ENCODE results near the gene KRT75. TPM values are rescaled to one million over a fixed set of nuclear protein-coding genes. Genes with fewer than 3 reads are reported as not detected.
A peak's percentile ranks its signal among the peaks of the same experiment; 100 is the strongest.

KRT75 gene
- total and polyA plus RNA-seq, 9 donors = not detected

DNA sequence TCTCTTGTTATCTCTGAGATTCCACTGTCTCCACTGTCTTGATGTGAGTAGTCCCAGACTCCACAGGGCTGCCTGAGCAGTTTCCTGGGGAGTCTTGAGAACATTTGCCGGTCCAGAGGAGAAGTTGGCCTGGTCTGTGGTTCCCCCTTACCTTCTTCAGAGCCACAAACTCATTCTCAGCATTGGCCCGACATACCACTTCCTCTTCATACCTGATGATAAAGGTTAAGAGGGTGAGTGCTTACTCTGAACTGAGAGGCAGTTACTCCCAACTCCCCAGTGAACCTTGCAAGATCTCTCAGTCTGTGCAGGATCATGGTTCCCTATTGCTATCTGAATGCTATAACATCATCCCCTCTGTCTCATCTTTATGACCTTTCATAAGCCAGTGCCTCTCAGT is 51.3 kb downstream of the KRT75 start:
- Histone ChIP-seq H3K4me3 (ENCODE audit: low read length) (no peak overlapping the region), H3K9me3 (replicated peaks; ENCODE audit: control insufficient read depth, low read depth, low read length) (no peaks in the 10 kb centered on the region), H3K36me3 (ENCODE audit: control insufficient read depth, insufficient read depth, low read length) (no peaks in the 10 kb centered on the region), H3K4me1 (ENCODE audit: control insufficient read depth, insufficient read depth, low read length) (peaks cover 3% of the 10 kb centered on the region), H3K27me3 (ENCODE audit: control insufficient read depth, insufficient read depth, low read length) (peaks cover 5% of the 10 kb centered on the region), H3K27ac (ENCODE audit: low read length) (no peak overlapping the region)
- DNase-seq = no peak
- WGBS (ENCODE audit: insufficient coverage) = no CpG with 5 or more reads among the region's 2 CpGs

DNA sequence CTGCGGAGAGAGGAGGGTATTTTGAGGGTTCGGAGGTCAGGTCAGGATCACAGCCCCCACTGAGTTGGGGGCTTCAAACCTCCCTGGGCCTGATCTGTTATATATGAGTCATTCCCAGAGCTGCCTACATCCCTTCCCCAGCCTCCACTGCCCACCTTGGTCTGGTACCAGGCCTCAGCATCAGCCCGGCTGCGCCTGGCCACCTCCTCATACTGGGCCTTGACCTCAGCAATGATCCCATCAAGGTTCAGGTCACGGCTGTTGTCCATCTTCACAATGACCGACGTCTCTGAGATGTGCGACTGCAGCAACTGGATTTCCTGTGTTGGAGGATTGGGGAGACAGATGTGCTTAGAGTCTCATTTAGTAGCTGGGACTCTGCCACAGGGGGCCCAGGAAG is 53.0 kb downstream of the KRT75 start:
- DNase-seq = no peak
- Histone ChIP-seq H3K9me3 (replicated peaks; ENCODE audit: control insufficient read depth, low read depth, low read length) (no peaks in the 10 kb centered on the region), H3K36me3 (ENCODE audit: control insufficient read depth, insufficient read depth, low read length) (no peaks in the 10 kb centered on the region), H3K27me3 (ENCODE audit: control insufficient read depth, insufficient read depth, low read length) (peaks cover 5% of the 10 kb centered on the region), H3K27ac (ENCODE audit: low read length) (no peak overlapping the region), H3K4me3 (ENCODE audit: low read length) (no peak overlapping the region), H3K4me1 (ENCODE audit: control insufficient read depth, insufficient read depth, low read length) (peaks cover 3% of the 10 kb centered on the region)
- 93% methylated on average over 5 of the region's 8 CpGs for WGBS (ENCODE audit: insufficient coverage)

DNA sequence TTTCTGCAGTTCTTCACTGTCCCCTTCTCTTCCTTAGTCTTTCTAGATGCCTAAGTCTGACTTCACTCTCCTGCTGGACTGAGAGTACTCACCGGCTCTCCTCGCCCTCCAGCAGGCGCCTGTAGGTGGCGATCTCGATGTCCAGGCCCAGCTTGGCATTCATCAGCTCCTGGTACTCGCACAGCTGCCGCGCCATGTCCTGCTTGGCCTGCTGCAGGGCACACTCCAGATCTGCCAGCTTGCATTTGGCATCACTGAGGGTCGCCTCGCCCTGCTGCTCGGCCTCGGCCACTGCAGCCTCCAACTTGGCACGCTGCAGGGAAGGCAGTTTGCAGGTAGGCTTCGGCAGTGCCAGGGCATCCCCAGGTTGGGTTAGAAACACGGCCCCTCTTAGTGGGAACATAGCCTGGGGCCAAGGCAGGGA is 53.9 kb downstream of the KRT75 start:
- H3K4me1 ChIP-seq (ENCODE audit: control insufficient read depth, insufficient read depth, low read length) = peaks cover 3% of the 10 kb centered on the region
- peaks cover 4% of the 10 kb centered on the region for H3K27me3 ChIP-seq (ENCODE audit: control insufficient read depth, insufficient read depth, low read length)
- H3K36me3 ChIP-seq (ENCODE audit: control insufficient read depth, insufficient read depth, low read length) = no peaks in the 10 kb centered on the region
- 46% methylated on average over 15 of the region's 15 CpGs for WGBS (ENCODE audit: insufficient coverage)
- peak; percentile 33 for DNase-seq
- no peak overlapping the region for H3K4me3 ChIP-seq (ENCODE audit: low read length)
- H3K9me3 ChIP-seq (replicated peaks; ENCODE audit: control insufficient read depth, low read depth, low read length) = no peaks in the 10 kb centered on the region
- H3K27ac ChIP-seq (ENCODE audit: low read length) = no peak overlapping the region

DNA sequence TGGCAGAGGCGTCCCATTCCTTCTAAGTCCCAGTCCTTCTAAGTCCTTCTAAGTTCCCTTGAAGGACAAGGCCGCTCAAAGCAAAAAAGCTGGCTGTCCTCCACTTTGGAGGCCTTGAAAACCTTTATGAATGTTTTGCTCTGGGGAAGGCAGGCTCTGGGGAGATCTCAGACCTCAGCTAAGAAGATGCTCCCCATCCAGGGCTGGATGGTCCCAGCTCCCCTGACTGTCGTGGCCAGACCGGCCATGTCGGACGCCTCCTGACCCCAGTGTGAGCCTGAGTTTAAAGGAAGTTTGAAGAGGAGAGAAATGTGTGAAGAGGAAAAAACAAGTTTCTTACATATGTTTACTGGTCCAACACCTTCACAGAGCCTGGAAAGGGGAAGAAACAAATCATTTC is 54.6 kb downstream of the KRT75 start:
- DNase-seq = no peak
- Histone ChIP-seq H3K9me3 (replicated peaks; ENCODE audit: control insufficient read depth, low read depth, low read length) (no peaks in the 10 kb centered on the region), H3K27me3 (ENCODE audit: control insufficient read depth, insufficient read depth, low read length) (peaks cover 2% of the 10 kb centered on the region), H3K4me3 (ENCODE audit: low read length) (no peak overlapping the region), H3K27ac (ENCODE audit: low read length) (no peak overlapping the region), H3K36me3 (ENCODE audit: control insufficient read depth, insufficient read depth, low read length) (no peaks in the 10 kb centered on the region), H3K4me1 (ENCODE audit: control insufficient read depth, insufficient read depth, low read length) (peaks cover 3% of the 10 kb centered on the region)
- WGBS (ENCODE audit: insufficient coverage) = 67% methylated on average over 1 of the region's 6 CpGs

- WGBS (ENCODE audit: insufficient coverage) = 69% methylated on average over 12 of the region's 19 CpGs
- Histone ChIP-seq H3K36me3 (ENCODE audit: control insufficient read depth, insufficient read depth, low read length) (no peaks in the 10 kb centered on the region), H3K9me3 (replicated peaks; ENCODE audit: control insufficient read depth, low read depth, low read length) (no peaks in the 10 kb centered on the region), H3K4me1 (ENCODE audit: control insufficient read depth, insufficient read depth, low read length) (peaks cover 3% of the 10 kb centered on the region), H3K4me3 (ENCODE audit: low read length) (no peak overlapping the region), H3K27me3 (ENCODE audit: control insufficient read depth, insufficient read depth, low read length) (peaks cover 2% of the 10 kb centered on the region), H3K27ac (ENCODE audit: low read length) (no peak overlapping the region)
- DNase-seq = no peak
Measured at GRCh38 chr12:52378091-52378490, 56.1 kb downstream of the KRT75 start.

DNA sequence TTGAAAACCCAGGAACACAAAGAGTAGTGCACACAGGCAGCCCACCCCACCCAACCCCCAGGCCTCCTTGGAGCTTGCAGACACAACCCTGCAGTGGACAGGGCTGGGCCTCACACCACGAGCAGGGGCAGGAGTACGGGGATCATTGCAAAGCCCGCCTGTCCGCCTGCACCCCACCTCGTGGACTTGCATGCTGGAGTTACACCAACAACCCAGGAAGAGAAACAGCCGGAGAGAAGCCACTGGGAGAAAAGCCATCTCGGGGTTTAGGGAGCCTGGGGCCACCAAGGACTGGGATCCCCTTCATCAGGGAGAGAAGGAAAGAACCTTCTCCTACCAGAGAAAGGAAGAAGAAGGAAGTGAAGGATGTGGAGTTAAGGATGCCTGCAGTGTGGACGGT is 56.9 kb downstream of the KRT75 start:
- Histone ChIP-seq H3K4me1 (ENCODE audit: control insufficient read depth, insufficient read depth, low read length) (peaks cover 3% of the 10 kb centered on the region), H3K9me3 (replicated peaks; ENCODE audit: control insufficient read depth, low read depth, low read length) (no peaks in the 10 kb centered on the region), H3K4me3 (ENCODE audit: low read length) (no peak overlapping the region), H3K27ac (ENCODE audit: low read length) (no peak overlapping the region), H3K27me3 (ENCODE audit: control insufficient read depth, insufficient read depth, low read length) (peaks cover 2% of the 10 kb centered on the region), H3K36me3 (ENCODE audit: control insufficient read depth, insufficient read depth, low read length) (no peaks in the 10 kb centered on the region)
- DNase-seq = no peak
- WGBS (ENCODE audit: insufficient coverage) = 83% methylated on average over 6 of the region's 8 CpGs

Other genes starting within 250 kb of the KRT75 start
- gene KRT80, start 242.4 kb downstream of the KRT75 start, total RNA-seq = 0.62 TPM
- gene KRT80, start 242.4 kb downstream of the KRT75 start, polyA plus RNA-seq (ENCODE audit: insufficient read depth in 1 of 8, insufficient read length in 8 of 8, low replicate concordance in 1 of 8) = 1 to 10 TPM; 1.8 to 5.8 (median 3.6) TPM
- 0.31 TPM for gene KRT7, start 201.1 kb downstream of the KRT75 start, total RNA-seq
- 1 to 10 TPM in 6 of 8 donors, under 1 TPM in 2; 0.70 to 7.1 (median 2.5) TPM for gene KRT7, start 201.1 kb downstream of the KRT75 start, polyA plus RNA-seq (ENCODE audit: insufficient read depth in 1 of 8, insufficient read length in 8 of 8, low replicate concordance in 1 of 8)
- 0.04 TPM for gene KRT86, start 159.7 kb downstream of the KRT75 start, total RNA-seq
- under 1 TPM in 7 of 8 donors, not detected in 1; 0.07 to 0.34 (median 0.25) TPM for gene KRT86, start 159.7 kb downstream of the KRT75 start, polyA plus RNA-seq (ENCODE audit: insufficient read depth in 1 of 8, insufficient read length in 8 of 8, low replicate concordance in 1 of 8)
- gene KRT81, start 142.8 kb downstream of the KRT75 start, total RNA-seq = 0.04 TPM
- under 1 TPM in 6 of 8 donors, not detected in 2; 0.06 to 0.22 (median 0.17) TPM for gene KRT81, start 142.8 kb downstream of the KRT75 start, polyA plus RNA-seq (ENCODE audit: insufficient read depth in 1 of 8, insufficient read length in 8 of 8, low replicate concordance in 1 of 8)
- gene KRT83, start 113.0 kb downstream of the KRT75 start, total RNA-seq = not detected
- gene KRT83, start 113.0 kb downstream of the KRT75 start, polyA plus RNA-seq (ENCODE audit: insufficient read depth in 1 of 8, insufficient read length in 8 of 8, low replicate concordance in 1 of 8) = not detected
- gene KRT85, start 66.9 kb downstream of the KRT75 start, total RNA-seq = not detected
- gene KRT85, start 66.9 kb downstream of the KRT75 start, polyA plus RNA-seq (ENCODE audit: insufficient read depth in 1 of 8, insufficient read length in 8 of 8, low replicate concordance in 1 of 8) = not detected
- not detected for gene KRT84, start 48.7 kb downstream of the KRT75 start, total RNA-seq
- gene KRT84, start 48.7 kb downstream of the KRT75 start, polyA plus RNA-seq (ENCODE audit: insufficient read depth in 1 of 8, insufficient read length in 8 of 8, low replicate concordance in 1 of 8) = not detected
- gene KRT82, start 28.0 kb downstream of the KRT75 start, total RNA-seq = not detected
- gene KRT82, start 28.0 kb downstream of the KRT75 start, polyA plus RNA-seq (ENCODE audit: insufficient read depth in 1 of 8, insufficient read length in 8 of 8, low replicate concordance in 1 of 8) = not detected
- gene KRT6B, start 17.8 kb upstream of the KRT75 start, total RNA-seq = not detected
- under 1 TPM in 1 of 8 donors, not detected in 7; 0.44 TPM for gene KRT6B, start 17.8 kb upstream of the KRT75 start, polyA plus RNA-seq (ENCODE audit: insufficient read depth in 1 of 8, insufficient read length in 8 of 8, low replicate concordance in 1 of 8)
- not detected for gene KRT6C, start 39.4 kb upstream of the KRT75 start, total RNA-seq
- under 1 TPM in 1 of 8 donors, not detected in 7; 0.32 TPM for gene KRT6C, start 39.4 kb upstream of the KRT75 start, polyA plus RNA-seq (ENCODE audit: insufficient read depth in 1 of 8, insufficient read length in 8 of 8, low replicate concordance in 1 of 8)
- not detected for gene KRT6A, start 58.9 kb upstream of the KRT75 start, total RNA-seq
- gene KRT6A, start 58.9 kb upstream of the KRT75 start, polyA plus RNA-seq (ENCODE audit: insufficient read depth in 1 of 8, insufficient read length in 8 of 8, low replicate concordance in 1 of 8) = 10 to 100 TPM in 1 of 8 donors, under 1 TPM in 3, not detected in 4; 0.05 to 26.4 (median 0.63) TPM
- gene KRT5, start 86.0 kb upstream of the KRT75 start, total RNA-seq = 0.66 TPM
- gene KRT5, start 86.0 kb upstream of the KRT75 start, polyA plus RNA-seq (ENCODE audit: insufficient read depth in 1 of 8, insufficient read length in 8 of 8, low replicate concordance in 1 of 8) = 100 to 1,000 TPM in 1 of 8 donors, 10 to 100 TPM in 1, 1 to 10 TPM in 1, under 1 TPM in 5; 0.21 to 383 (median 0.62) TPM
- gene KRT71, start 118.8 kb upstream of the KRT75 start, total RNA-seq = not detected
- not detected for gene KRT71, start 118.8 kb upstream of the KRT75 start, polyA plus RNA-seq (ENCODE audit: insufficient read depth in 1 of 8, insufficient read length in 8 of 8, low replicate concordance in 1 of 8)
- not detected for gene KRT74, start 139.5 kb upstream of the KRT75 start, total RNA-seq
- gene KRT74, start 139.5 kb upstream of the KRT75 start, polyA plus RNA-seq (ENCODE audit: insufficient read depth in 1 of 8, insufficient read length in 8 of 8, low replicate concordance in 1 of 8) = under 1 TPM in 1 of 8 donors, not detected in 7; 0.09 TPM
- not detected for gene KRT72, start 167.1 kb upstream of the KRT75 start, total RNA-seq
- gene KRT72, start 167.1 kb upstream of the KRT75 start, polyA plus RNA-seq (ENCODE audit: insufficient read depth in 1 of 8, insufficient read length in 8 of 8, low replicate concordance in 1 of 8) = not detected
- gene KRT73, start 184.2 kb upstream of the KRT75 start, total RNA-seq = 0.09 TPM
- under 1 TPM in 1 of 8 donors, not detected in 7; 0.12 TPM for gene KRT73, start 184.2 kb upstream of the KRT75 start, polyA plus RNA-seq (ENCODE audit: insufficient read depth in 1 of 8, insufficient read length in 8 of 8, low replicate concordance in 1 of 8)
- not detected for gene KRT2, start 217.8 kb upstream of the KRT75 start, total RNA-seq
- gene KRT2, start 217.8 kb upstream of the KRT75 start, polyA plus RNA-seq (ENCODE audit: insufficient read depth in 1 of 8, insufficient read length in 8 of 8, low replicate concordance in 1 of 8) = under 1 TPM in 2 of 8 donors, not detected in 6; 0.11 to 0.18 TPM
- gene KRT1, start 246.0 kb upstream of the KRT75 start, total RNA-seq = 0.35 TPM
- gene KRT1, start 246.0 kb upstream of the KRT75 start, polyA plus RNA-seq (ENCODE audit: insufficient read depth in 1 of 8, insufficient read length in 8 of 8, low replicate concordance in 1 of 8) = 100 to 1,000 TPM in 1 of 8 donors, 10 to 100 TPM in 1, 1 to 10 TPM in 4, under 1 TPM in 2; 0.47 to 193 (median 1.9) TPM

All from muscle of leg (tissue), 11 donors.